K562 (cell line): ENCODE data around the gene BORCS5.

Experiments used
- KDM1A ChIP-seq, 2 experiments: fragments of 450-650 bp; IDR thresholded peaks; 2 replicates each; pipeline ENCODE4 v1.6.1; 2016; ENCODE audit warnings: mild to moderate bottlenecking in 2 of 2
- MAFF ChIP-seq: IDR thresholded peaks from 2 replicates; pipeline ENCODE4 v1.6.1; 2012; ENCODE audit warnings: low read length, improper control_type of control experiment
- MAX ChIP-seq: sonication (generic); formaldehyde crosslinking; IDR thresholded peaks from 2 replicates; pipeline ENCODE4 v1.9.0; 2022; ENCODE audit warnings: mild to moderate bottlenecking, missing genetic modification reagents
- POLR2A ChIP-seq: fragments of 450-650 bp; conservative IDR thresholded peaks from 2 replicates; pipeline ENCODE4 v1.6.1; 2016
- POLR2G ChIP-seq: fragments of 200-400 bp; formaldehyde crosslinking; IDR thresholded peaks from 2 replicates; pipeline ENCODE4 v1.6.1; 2017; ENCODE audit warnings: low read depth, mild to moderate bottlenecking, antibody characterized with exemption, low read length, moderate library complexity
- ZNF274 ChIP-seq: IDR thresholded peaks from 2 replicates; pipeline ENCODE4 v1.6.1; 2011; ENCODE audit warnings: low read depth, mild to moderate bottlenecking, low read length, moderate library complexity, borderline replicate concordance
- TF ChIP-seq, protein P1 (sequence below): fragments of 450-650 bp; IDR thresholded peaks from 2 replicates; pipeline ENCODE4 v1.6.1; 2016
- TF ChIP-seq, protein P2 (sequence below): fragments of 200-800 bp; sonication (Bioruptor generic); IDR thresholded peaks from 2 replicates; pipeline ENCODE4 v1.6.1; 2016; ENCODE audit warnings: missing genetic modification characterization, missing compliant biosample characterization
- TF ChIP-seq, protein P3 (sequence below): fragments of 250-450 bp; sonication (Bioruptor Pico); IDR thresholded peaks from 2 replicates; pipeline ENCODE4 v1.8.0; 2022; ENCODE audit warnings: inconsistent platforms

GRCh38 chr12:12451098-12451497 is 94.2 kb downstream of the BORCS5 start:
- TF ChIP-seq, protein P1, sequence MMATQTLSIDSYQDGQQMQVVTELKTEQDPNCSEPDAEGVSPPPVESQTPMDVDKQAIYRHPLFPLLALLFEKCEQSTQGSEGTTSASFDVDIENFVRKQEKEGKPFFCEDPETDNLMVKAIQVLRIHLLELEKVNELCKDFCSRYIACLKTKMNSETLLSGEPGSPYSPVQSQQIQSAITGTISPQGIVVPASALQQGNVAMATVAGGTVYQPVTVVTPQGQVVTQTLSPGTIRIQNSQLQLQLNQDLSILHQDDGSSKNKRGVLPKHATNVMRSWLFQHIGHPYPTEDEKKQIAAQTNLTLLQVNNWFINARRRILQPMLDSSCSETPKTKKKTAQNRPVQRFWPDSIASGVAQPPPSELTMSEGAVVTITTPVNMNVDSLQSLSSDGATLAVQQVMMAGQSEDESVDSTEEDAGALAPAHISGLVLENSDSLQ = no peak
- TF ChIP-seq POLR2A = no peak
- no peak for TF ChIP-seq ZNF274
- TF ChIP-seq MAFF = no peak
- no peak for TF ChIP-seq MAX (CRISPR knock-in tag)
- TF ChIP-seq KDM1A (IDR thresholded peaks at IDR 0.05) = no peak
- TF ChIP-seq, protein P2, sequence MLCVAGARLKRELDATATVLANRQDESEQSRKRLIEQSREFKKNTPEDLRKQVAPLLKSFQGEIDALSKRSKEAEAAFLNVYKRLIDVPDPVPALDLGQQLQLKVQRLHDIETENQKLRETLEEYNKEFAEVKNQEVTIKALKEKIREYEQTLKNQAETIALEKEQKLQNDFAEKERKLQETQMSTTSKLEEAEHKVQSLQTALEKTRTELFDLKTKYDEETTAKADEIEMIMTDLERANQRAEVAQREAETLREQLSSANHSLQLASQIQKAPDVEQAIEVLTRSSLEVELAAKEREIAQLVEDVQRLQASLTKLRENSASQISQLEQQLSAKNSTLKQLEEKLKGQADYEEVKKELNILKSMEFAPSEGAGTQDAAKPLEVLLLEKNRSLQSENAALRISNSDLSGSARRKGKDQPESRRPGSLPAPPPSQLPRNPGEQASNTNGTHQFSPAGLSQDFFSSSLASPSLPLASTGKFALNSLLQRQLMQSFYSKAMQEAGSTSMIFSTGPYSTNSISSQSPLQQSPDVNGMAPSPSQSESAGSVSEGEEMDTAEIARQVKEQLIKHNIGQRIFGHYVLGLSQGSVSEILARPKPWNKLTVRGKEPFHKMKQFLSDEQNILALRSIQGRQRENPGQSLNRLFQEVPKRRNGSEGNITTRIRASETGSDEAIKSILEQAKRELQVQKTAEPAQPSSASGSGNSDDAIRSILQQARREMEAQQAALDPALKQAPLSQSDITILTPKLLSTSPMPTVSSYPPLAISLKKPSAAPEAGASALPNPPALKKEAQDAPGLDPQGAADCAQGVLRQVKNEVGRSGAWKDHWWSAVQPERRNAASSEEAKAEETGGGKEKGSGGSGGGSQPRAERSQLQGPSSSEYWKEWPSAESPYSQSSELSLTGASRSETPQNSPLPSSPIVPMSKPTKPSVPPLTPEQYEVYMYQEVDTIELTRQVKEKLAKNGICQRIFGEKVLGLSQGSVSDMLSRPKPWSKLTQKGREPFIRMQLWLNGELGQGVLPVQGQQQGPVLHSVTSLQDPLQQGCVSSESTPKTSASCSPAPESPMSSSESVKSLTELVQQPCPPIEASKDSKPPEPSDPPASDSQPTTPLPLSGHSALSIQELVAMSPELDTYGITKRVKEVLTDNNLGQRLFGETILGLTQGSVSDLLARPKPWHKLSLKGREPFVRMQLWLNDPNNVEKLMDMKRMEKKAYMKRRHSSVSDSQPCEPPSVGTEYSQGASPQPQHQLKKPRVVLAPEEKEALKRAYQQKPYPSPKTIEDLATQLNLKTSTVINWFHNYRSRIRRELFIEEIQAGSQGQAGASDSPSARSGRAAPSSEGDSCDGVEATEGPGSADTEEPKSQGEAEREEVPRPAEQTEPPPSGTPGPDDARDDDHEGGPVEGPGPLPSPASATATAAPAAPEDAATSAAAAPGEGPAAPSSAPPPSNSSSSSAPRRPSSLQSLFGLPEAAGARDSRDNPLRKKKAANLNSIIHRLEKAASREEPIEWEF (CRISPR knock-in tag) = no peak
- TF ChIP-seq, protein P3, sequence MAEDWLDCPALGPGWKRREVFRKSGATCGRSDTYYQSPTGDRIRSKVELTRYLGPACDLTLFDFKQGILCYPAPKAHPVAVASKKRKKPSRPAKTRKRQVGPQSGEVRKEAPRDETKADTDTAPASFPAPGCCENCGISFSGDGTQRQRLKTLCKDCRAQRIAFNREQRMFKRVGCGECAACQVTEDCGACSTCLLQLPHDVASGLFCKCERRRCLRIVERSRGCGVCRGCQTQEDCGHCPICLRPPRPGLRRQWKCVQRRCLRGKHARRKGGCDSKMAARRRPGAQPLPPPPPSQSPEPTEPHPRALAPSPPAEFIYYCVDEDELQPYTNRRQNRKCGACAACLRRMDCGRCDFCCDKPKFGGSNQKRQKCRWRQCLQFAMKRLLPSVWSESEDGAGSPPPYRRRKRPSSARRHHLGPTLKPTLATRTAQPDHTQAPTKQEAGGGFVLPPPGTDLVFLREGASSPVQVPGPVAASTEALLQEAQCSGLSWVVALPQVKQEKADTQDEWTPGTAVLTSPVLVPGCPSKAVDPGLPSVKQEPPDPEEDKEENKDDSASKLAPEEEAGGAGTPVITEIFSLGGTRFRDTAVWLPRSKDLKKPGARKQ = no peak
- no peak for TF ChIP-seq POLR2G
